ENCODE results near the gene MEDAG.

DNA sequence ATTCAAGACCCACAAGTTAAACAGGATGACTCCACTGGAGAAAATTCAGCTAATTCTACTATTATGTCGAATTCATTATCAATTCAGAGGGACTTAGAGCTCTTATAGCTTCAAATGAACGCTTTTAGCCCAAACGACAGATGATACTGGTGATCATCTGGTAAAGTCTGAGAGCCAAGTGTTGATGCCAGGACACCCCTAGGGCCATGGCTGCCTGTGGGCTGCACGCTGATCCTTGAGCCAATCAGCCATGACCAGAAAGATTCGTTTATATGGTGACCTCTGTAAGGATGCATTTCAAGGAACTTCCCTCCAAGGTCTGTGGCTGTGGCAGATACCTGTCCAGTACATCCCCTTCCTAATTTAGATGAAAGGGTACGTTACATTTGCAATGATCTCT is 10.9 kb downstream of the MEDAG start:
- TF ChIP-seq, protein P1, sequence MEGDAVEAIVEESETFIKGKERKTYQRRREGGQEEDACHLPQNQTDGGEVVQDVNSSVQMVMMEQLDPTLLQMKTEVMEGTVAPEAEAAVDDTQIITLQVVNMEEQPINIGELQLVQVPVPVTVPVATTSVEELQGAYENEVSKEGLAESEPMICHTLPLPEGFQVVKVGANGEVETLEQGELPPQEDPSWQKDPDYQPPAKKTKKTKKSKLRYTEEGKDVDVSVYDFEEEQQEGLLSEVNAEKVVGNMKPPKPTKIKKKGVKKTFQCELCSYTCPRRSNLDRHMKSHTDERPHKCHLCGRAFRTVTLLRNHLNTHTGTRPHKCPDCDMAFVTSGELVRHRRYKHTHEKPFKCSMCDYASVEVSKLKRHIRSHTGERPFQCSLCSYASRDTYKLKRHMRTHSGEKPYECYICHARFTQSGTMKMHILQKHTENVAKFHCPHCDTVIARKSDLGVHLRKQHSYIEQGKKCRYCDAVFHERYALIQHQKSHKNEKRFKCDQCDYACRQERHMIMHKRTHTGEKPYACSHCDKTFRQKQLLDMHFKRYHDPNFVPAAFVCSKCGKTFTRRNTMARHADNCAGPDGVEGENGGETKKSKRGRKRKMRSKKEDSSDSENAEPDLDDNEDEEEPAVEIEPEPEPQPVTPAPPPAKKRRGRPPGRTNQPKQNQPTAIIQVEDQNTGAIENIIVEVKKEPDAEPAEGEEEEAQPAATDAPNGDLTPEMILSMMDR (conservative IDR thresholded peaks at IDR 0.05; ENCODE audit: low read length): no peak
- no peak for TF ChIP-seq EZH2phosphoT487 (IDR thresholded peaks at IDR 0.05; ENCODE audit: borderline replicate concordance, low read depth, low read length)
